GM19397 (cell line): ENCODE results near the gene DUSP3.

Source experiments
- ATAC-seq: cut with Tn5 transposase; IDR thresholded peaks from one replicate; pipeline ENCODE4 v1.9.1; 2021; ENCODE audit warnings: mild to moderate bottlenecking, moderate library complexity; ENCODE audit not compliant: unreplicated experiment

Gene DUSP3

DNA sequence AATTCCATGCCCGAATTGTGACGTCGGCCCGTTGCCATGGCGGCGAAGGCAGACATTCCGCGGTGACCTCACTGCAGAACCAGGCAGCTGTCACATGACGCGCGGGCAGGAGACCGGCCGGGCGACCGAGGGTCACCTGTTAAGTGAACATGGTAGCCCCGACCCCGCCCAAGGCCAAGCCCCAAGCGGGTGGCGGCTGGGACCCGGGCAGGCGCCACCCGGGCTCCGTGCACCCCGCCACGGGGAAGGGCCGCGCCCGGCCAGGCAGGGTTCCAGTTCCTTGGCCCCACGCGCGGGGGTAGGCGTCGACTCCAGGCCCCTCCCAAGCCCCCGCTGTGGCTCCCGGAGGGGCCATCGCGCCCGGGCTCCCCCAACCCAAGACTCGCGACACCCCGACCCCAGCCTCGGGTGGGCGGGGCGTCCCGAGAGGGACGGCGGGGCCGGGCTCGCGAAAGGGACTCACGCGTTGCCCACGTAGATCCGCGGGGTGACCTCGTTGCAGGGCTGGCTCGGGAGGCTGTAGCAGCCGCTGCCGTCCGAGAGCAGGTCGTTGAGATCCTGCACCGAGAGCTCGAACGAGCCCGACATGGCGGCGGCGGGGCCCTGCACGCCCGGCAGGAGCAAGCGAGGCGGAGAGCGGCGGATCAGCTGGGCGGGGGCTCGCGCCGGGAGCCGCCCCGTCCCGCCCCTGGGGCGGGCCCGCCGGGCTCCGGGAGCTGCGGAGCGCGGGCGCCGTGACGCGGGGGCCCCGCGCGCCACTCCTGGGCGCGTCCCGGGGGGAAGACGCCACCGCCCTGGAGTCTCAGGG lies at the start of gene DUSP3:
Gene DUSP3, minus strand, starts transcription at position 641 of the 808 bp plus-strand sequence. Its CDS starts 53 bp downstream, at position 588.
- peak; percentile 92 for ATAC-seq

DNA sequence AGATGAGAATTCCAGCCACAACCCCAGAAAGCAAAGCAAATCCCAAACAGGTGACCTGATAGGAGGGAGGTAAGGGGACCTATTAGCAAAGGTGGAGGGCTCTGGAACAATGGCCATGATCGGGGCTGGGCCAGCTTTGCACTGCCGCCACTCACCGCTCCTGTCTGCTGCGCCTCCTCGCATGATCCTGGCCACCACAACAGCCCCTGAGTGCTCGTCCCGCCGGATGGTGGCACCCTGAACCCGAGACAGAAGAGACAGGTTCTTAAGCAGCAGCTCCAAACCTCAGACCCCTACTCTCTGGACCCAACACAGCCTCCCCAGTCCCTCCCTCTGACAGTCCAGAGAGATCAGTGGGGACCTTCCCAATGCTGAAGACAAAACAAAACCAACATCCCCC lies 48.8 kb upstream of the DUSP3 start:
- no peak for ATAC-seq

DNA sequence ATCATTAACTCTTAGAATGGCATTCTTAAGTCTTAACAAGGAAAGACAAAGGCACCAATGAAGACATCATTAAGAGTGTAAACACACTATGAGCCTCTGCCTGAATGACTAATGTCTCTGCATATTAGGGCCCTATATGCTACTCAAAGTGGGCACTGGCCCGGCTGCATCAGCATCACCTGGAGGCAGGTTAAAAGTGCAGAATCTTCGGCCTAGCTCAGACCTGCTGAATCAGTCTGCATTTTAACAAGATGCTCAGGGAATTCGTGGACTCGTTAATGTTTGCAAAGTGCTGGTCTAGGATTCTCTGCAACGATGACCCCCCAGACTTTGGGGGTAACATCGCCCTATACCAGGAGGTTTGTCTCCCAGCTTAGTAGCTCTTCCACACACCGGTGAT lies 47.4 kb upstream of the DUSP3 start:
- no peak for ATAC-seq

DNA sequence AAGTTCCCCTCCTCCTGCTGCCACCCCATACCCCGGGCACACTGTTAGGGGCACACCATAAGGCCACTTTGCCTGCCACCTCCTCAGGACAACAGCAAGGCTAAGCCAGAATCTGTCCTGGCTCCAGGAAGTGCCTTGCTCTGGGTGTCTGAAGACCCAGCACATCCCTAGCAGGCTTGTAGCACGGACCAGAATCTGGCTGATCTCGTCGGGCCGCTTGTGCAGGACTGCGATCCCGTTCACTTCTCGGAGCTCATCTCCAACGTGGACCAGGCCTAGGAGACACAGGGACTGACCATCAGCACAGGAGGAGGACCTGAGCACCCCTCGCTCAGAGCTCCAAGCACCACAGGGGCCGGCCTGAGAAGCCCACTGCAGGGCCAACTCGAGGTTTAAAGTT lies 46.8 kb upstream of the DUSP3 start:
- no peak for ATAC-seq

- no peak for ATAC-seq
Observed at GRCh38 chr17:43823350-43824084, 44.7 kb upstream of the DUSP3 start.

DNA sequence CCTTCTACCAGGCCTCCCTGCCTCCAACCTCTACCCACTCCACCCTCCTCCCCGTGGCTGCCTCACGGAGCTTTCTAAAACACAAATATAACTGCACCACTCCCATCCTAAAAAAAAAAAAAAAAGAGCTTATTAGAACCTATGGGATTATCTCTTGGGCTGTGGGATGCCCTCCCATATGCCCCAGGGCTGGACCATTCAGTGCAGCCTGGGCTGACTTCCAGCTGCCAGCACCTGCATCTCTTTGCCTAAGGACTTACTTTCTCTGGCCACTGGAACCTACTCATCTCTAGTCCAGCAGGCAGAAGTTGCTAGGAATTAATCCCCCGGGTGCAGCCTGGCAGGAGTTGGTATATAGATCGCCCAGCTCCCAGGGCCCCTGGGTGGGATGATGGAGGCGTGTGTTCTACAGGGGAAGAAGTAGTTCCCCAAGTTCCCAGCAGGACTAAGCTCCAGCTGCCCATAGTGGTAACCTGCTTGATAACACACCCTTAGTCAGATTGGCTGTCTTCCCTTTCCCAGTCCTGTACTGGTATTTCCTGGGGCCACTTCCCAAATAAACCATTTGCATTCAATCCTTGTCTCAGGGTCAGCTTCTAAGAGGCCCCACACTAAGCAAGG lies 43.9 kb upstream of the DUSP3 start:
- ATAC-seq, result no peak

- ATAC-seq, result no peak
Observed at GRCh38 chr17:43820759-43821158, 42.0 kb upstream of the DUSP3 start.

DNA sequence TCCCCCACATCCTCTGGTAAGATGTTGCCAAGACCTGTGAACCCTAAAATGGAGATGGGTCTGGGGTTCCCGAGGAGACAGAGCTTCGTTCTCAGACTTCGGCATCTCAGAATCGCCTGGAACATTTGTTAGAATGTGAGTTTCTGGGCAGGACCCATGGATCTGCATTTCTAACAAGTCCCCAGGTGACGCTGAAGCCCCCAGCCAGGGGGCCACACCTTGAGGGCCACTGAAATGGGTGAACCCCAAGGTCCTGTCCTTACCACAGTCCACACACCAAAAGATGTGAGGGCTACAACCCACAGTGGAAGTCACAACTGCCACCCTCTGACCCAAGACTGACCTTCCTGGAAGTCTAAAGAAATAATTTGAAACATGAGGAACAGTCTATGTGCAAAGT lies 40.2 kb upstream of the DUSP3 start:
- ATAC-seq, result no peak

GRCh38 chr17:43817826-43818225 lies 39.0 kb upstream of the DUSP3 start:
- no peak for ATAC-seq

GRCh38 chr17:43816336-43817320 lies 37.9 kb upstream of the DUSP3 start:
- ATAC-seq, result no peak

DNA sequence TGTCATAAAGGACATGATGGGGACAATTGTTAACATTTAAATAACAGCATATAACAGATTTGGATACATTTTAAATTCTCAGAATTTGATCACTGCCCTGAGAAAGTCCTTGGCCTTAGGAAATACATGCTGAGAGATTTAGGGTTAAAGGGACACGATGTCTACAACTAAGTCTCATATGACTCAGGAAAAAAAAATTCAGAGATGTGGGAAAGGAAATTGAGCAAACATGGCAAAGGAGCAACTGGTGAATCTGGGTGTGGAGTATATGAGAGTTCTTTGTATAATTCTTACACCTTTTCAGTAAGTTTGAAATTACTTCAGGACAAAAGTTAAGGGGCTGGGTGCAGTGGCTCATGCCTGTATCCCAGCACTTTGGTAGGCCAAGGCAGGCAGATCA lies 35.9 kb upstream of the DUSP3 start:
- no peak for ATAC-seq

DNA sequence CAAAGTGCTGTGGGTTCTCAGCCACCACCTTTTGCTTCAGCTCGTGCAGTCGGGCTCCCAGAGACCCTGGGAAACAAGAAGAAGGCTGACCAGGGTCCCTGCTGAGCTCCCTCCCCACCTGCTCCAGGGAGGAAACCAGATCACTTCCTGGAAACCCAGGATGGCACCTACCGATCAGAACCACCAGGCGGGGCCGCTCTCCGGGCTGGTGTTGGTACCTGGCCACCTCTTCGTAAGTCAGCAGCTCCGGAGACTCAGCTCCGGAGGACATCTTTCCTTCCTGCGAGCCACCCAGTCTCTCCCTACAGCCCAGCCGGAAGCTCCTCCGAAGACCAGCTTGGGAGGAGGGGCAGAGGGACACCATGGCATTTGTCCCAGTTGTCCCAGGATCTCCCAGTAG lies 35.2 kb upstream of the DUSP3 start:
- ATAC-seq, result no peak

DNA sequence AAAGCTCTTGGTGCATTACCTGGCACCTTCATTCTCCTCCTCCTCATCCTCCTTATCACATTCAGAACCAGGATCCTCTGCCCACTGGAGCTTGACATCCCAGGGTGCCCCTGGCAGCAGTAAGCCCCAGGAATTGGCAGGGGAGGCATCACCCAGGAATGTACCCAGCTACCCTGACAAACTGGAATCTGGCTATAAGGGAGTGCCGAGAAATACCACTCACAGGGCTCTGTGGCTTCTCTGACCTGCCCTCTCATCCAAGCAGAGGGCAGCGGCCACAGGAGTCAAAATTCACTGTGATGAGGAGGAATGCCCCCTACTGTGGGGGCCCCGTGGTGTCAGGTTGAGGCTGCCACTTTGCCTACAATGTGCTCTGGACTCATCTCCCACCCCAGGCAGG lies 34.6 kb upstream of the DUSP3 start:
- ATAC-seq, result no peak

- ATAC-seq, result no peak
Observed at GRCh38 chr17:43812396-43813265, 33.9 kb upstream of the DUSP3 start.

- ATAC-seq, result no peak
Observed at GRCh38 chr17:43810823-43811222, 32.0 kb upstream of the DUSP3 start.

DNA sequence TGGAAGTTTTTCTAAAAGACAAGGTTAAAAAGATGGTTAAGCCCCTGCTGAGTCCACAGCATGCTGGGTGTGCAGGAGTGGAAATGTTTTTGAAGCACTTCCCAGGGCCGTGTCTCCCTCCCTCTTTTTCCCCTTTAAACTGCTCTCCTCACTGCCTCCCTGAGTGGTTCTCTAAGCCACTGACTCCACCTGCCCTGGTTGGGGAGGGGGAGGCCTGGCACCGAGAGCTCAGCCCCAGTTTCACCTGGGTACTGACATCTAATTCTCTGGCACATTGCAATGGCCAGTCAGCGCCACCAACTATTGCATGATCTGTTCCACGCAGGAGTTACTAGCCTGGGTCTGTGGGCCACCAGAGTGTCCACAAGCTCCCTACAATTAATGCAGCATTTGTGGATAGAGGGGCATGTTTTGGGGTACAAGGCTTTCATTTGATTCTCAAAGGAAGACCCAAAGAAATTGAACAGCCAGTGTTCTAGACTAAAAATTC lies 31.5 kb upstream of the DUSP3 start:
- ATAC-seq, result no peak

GRCh38 chr17:43809121-43809520 lies 30.3 kb upstream of the DUSP3 start:
- ATAC-seq, result no peak

DNA sequence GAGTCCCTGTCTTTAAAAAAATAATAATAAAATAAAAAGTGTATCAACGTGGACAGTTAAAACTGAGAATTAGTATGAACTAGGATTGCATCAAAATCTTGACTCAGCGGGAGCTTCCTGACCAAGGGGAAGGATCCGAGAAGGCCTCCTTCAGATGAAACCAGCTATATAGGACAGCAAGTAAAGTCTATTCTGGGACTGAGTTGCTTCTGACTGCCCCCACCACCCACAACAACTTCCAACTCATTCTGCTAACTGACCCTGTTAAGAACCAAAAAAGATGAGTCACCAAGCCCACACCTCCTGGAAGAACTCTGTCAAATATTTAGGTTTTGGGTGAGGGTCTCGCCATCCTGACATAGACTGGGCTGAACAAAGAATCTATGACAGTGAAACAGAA lies 29.3 kb upstream of the DUSP3 start:
- ATAC-seq, result no peak

DNA sequence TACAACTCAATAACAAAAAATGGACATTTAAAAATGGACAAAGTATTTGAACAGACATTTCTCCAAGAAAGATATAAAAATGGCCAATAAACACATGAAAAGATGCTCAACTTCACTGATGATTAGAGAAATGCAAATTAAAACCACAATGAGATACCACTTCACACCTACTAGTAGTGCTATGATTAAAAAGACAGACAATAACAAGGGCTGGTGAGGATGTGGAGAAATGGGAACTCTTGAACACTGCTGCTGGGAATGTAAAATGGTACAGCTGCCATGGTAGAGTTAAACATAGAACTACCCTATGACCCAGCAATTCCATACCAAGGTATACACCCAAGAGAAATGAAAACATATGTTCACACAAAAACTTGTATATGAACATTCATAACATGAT lies 26.3 kb upstream of the DUSP3 start:
- ATAC-seq, result no peak

DNA sequence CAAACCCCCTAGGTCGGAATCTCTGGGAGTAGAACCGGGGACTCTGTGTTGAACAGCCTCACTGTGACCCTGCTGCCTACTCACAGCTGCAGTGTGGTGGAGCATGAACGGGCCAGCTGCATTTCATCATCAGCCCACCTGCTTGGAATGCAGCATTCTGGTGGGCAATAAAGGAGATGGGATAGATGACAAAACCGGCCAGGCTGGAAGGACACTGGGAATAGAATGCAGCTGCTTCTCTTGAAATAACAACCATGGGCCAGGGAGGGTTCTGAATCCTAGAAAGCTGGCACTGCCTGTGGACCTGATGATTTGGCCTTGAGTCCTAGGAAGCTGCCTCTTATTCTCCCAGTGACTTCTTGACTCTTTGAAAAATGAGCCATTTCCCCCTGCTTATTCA lies 25.0 kb upstream of the DUSP3 start:
- no peak for ATAC-seq
